AG10803 (cell line): ENCODE data around the gene FLT1.

Experiments used
- DNase-seq: peaks from one replicate; pipeline ENCODE4 v3.0.0; 2010; ENCODE audit warnings: low read depth
- H3K4me3 ChIP-seq: 2 replicates; pipeline ENCODE4 v1.5.1; 2011; ENCODE audit warnings: mild to moderate bottlenecking, low read length, control low read depth
- TF ChIP-seq, protein P1 (sequence below): conservative IDR thresholded peaks from 2 replicates; pipeline ENCODE4 v1.5.1; 2011; ENCODE audit warnings: mild to moderate bottlenecking, low read length, control low read depth, inconsistent platforms

FLT1 gene

DNA sequence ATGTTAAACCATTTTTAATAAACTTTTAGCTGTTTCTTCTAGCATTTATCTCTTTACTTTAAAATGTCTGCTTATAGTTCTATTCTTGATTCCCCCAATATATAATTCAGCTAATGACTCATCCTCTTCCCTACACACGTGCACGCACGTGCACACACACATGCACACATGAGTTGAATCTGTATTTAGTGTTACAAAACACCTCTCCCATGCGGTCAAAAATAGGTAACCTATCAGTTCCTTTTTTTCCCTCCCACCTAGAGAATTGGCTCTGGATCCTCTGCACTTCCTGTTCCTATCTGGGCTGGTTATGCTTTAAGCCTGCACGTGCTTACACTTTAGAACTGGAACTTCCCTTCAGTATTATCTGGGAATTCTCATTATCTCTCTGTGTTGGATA is 212.5 kb downstream of the FLT1 start:
- DNase-seq = no peak
- TF ChIP-seq, protein P1, sequence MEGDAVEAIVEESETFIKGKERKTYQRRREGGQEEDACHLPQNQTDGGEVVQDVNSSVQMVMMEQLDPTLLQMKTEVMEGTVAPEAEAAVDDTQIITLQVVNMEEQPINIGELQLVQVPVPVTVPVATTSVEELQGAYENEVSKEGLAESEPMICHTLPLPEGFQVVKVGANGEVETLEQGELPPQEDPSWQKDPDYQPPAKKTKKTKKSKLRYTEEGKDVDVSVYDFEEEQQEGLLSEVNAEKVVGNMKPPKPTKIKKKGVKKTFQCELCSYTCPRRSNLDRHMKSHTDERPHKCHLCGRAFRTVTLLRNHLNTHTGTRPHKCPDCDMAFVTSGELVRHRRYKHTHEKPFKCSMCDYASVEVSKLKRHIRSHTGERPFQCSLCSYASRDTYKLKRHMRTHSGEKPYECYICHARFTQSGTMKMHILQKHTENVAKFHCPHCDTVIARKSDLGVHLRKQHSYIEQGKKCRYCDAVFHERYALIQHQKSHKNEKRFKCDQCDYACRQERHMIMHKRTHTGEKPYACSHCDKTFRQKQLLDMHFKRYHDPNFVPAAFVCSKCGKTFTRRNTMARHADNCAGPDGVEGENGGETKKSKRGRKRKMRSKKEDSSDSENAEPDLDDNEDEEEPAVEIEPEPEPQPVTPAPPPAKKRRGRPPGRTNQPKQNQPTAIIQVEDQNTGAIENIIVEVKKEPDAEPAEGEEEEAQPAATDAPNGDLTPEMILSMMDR = no peak
- no peak overlapping the region for H3K4me3 ChIP-seq

DNA sequence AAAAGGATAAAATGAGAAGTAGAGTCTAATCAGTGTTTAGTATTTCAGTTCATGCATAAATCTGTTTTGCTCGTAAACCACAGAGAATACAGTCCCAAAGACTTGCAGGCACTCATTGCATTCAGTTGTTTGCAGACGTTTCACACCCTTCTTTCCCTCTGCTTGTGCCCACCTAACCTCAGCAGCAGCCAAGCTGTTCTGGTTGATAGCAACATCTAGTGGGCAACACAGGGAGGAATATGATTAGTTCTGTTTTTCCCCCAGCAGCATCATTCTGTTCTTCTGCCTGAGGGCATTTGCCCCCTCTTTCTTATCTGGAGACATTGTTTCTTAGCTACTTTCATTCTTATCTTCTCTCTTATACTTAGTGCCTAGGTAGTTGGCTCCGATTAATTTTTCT is 221.0 kb downstream of the FLT1 start:
- DNase-seq = no peak
- H3K4me3 ChIP-seq = no peak overlapping the region
- TF ChIP-seq, protein P1 = no peak; the same call in 1 of the 2 replicates

GRCh38 chr13:28271056-28271840 is 223.7 kb downstream of the FLT1 start:
- TF ChIP-seq, protein P1 = no peak
- DNase-seq = no peak
- H3K4me3 ChIP-seq = no peak overlapping the region

- no peak for DNase-seq
- TF ChIP-seq, protein P1 = no peak
- no peak overlapping the region for H3K4me3 ChIP-seq
Measured at GRCh38 chr13:28268800-28269223, 226.1 kb downstream of the FLT1 start.

DNA sequence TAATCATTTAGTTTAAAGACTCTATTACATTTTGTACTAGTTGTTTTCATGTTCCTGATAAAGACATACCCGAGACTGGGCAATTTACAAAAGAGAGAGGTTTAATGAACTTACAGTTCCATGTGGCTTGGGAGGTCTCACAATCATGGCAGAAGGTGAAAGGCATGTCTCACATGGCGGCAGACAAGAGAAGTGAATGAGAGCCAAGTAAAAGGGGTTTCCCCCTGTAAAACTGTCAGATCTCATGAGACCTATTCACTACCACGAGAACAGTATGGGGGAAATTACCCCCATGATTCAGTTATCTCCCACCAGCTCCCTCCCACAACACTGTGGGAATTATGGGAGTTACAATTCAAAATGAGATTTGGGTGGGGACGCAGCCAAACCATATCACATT is 227.4 kb downstream of the FLT1 start:
- TF ChIP-seq, protein P1 = no peak
- H3K4me3 ChIP-seq = no peak overlapping the region
- DNase-seq = no peak

DNA sequence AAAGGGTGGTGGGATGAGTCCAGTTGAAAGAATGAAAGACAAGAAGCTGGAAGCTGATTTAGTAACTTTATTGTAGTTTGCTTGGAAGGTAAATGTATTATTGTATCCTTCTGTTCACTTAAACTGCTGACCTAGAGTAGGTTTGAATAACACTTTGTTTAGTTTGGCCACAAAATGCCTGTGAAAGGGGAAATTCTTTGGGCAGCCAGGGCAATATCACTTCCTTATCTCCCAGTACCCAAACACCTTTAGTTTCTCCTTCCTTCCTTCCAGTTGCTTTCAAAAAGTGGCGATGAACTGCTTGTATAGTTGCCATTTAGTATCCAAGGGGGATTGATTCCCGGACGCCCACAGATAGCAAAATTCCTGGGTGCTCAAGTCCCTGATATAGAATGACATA is 236.5 kb downstream of the FLT1 start:
- H3K4me3 ChIP-seq = no peak overlapping the region
- TF ChIP-seq, protein P1 = no peak
- no peak for DNase-seq

DNA sequence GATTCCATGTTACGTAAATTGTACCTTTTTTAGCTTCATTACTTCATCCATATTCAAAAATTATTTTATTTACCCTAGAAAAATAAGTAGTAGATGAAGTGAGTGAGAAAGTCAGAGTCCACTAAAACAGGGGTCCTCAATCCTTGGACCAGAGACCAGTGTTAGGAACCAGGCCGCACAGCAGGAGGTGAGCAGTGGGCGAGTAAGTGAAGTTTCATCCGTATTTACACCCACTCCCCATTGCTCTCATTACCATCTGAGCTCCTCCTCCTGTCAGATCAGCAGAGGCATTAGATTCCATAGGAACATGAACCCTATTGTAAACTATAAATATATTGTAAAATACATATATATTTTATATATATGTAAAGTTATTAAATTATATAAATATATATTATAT is 237.6 kb downstream of the FLT1 start:
- no peak for DNase-seq
- TF ChIP-seq, protein P1 = no peak
- H3K4me3 ChIP-seq = no peak overlapping the region
